ENCODE data around the gene LRP1B. TPM values are rescaled to one million over a fixed set of nuclear protein-coding genes. Genes with fewer than 3 reads are reported as not detected.

LRP1B gene
- total RNA-seq, 1 experiment from 2014 or later, result 0.21 TPM

DNA sequence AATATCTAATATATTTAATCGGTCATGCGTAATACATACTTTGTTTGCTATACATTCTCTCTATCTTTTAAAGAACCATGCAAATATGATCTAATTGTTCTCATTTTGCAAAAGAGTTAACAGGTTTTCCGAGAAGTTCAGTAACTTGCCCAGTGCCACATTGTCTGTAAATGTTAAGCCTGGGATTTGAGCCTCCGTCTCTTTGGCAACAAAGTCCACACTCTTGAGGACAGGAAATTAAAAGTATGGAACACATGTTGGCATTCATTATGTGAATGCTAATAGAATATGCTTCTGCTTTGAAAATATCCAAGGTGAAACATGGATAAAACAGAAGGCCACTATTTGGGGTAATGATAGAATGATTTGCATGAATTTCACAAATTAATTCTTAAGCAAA is 85.2 kb downstream of the LRP1B start:
- TF ChIP-seq, protein P1, sequence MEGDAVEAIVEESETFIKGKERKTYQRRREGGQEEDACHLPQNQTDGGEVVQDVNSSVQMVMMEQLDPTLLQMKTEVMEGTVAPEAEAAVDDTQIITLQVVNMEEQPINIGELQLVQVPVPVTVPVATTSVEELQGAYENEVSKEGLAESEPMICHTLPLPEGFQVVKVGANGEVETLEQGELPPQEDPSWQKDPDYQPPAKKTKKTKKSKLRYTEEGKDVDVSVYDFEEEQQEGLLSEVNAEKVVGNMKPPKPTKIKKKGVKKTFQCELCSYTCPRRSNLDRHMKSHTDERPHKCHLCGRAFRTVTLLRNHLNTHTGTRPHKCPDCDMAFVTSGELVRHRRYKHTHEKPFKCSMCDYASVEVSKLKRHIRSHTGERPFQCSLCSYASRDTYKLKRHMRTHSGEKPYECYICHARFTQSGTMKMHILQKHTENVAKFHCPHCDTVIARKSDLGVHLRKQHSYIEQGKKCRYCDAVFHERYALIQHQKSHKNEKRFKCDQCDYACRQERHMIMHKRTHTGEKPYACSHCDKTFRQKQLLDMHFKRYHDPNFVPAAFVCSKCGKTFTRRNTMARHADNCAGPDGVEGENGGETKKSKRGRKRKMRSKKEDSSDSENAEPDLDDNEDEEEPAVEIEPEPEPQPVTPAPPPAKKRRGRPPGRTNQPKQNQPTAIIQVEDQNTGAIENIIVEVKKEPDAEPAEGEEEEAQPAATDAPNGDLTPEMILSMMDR (IDR thresholded peaks at IDR 0.05; ENCODE audit: unreplicated experiment), result no peak
- BruUV-seq (replicated peaks), result no TSS peak
- H3K27me3 Mint-ChIP-seq (ENCODE audit: unreplicated experiment), result no peaks in the 10 kb centered on the region
- peaks cover 10% of the 10 kb centered on the region for H3K4me1 Mint-ChIP-seq (ENCODE audit: low read depth, unreplicated experiment)
- no peaks in the 10 kb centered on the region for H3K9me3 Mint-ChIP-seq (ENCODE audit: low read depth, unreplicated experiment)
- no peak overlapping the region for H3K27ac Mint-ChIP-seq (ENCODE audit: unreplicated experiment)
- no peaks in the 10 kb centered on the region for H3K36me3 Mint-ChIP-seq (ENCODE audit: insufficient read depth, unreplicated experiment)
- no peak overlapping the region for H3K4me3 Mint-ChIP-seq (ENCODE audit: low read depth, unreplicated experiment)
- CTCF ChIA-PET, result no interaction called here
- no peak for DNase-seq
- intact Hi-C loops (cut with micrococcal nuclease; ENCODE audit: unreplicated experiment), result no loop called here

DNA sequence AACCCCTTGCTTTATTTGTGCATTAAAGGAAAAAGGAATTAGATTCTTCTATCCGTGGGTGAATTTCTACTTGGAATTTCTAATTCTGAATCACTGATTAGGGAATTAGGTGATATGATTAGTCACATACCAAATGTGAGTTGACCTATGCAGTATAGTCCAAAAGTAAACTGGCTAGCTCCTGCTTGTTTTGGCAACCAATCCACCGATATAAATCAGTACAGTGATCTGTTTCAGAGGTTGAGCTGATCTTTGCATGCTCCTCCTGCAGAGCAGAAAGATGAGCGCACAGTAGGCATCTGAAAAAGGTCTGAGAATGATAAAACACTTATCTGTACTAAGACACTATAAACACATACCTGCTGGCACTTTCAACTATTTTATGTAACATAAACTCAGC is 86.6 kb downstream of the LRP1B start:
- DNase-seq, result no peak
- Mint-ChIP-seq H3K27me3 (ENCODE audit: unreplicated experiment) (no peaks in the 10 kb centered on the region), H3K4me1 (ENCODE audit: low read depth, unreplicated experiment) (peaks cover 10% of the 10 kb centered on the region), H3K27ac (ENCODE audit: unreplicated experiment) (no peak overlapping the region), H3K36me3 (ENCODE audit: insufficient read depth, unreplicated experiment) (no peaks in the 10 kb centered on the region), H3K4me3 (ENCODE audit: low read depth, unreplicated experiment) (no peak overlapping the region), H3K9me3 (ENCODE audit: low read depth, unreplicated experiment) (no peaks in the 10 kb centered on the region)
- TF ChIP-seq, protein P1 (IDR thresholded peaks at IDR 0.05; ENCODE audit: unreplicated experiment), result no peak
- CTCF ChIA-PET, result no interaction called here
- no TSS peak for BruUV-seq (replicated peaks)
- intact Hi-C loops (cut with micrococcal nuclease; ENCODE audit: unreplicated experiment), result no loop called here

DNA sequence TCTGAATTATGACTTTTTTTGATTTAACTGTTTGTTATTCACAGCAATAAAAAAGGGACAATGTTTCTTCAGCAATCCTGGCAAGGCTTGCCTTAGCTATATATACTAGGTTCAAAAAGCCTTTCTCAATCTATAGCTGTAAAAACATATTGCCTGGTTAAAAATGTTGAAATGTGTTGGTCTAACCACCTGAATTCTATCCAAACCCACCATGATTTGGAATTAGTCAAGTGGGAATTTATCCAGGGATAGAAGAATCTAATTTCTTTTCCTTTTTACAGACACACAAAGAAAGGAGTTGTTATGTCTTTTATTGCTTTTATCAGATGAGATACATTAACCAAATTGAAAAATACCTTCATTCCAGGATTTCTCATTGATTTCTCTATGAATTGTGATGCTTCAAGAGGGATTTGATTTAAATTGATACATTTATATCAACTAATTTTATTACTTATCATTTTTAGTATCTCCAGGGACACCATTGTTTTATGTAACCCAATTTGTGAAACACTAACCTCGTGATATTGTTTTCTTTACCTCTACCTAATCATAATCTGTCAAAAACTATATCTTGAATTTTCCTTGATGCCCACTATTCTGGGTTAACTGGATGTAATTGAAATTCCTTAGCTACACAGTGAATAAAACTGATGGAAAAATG is 88.1 kb downstream of the LRP1B start:
- DNase-seq, result no peak
- H3K27ac Mint-ChIP-seq (ENCODE audit: unreplicated experiment), result no peak overlapping the region
- no TSS peak for BruUV-seq (replicated peaks)
- H3K27me3 Mint-ChIP-seq (ENCODE audit: unreplicated experiment), result no peaks in the 10 kb centered on the region
- intact Hi-C loops (cut with micrococcal nuclease; ENCODE audit: unreplicated experiment), result no loop called here
- H3K4me1 Mint-ChIP-seq (ENCODE audit: low read depth, unreplicated experiment), result peaks cover 10% of the 10 kb centered on the region
- no peaks in the 10 kb centered on the region for H3K36me3 Mint-ChIP-seq (ENCODE audit: insufficient read depth, unreplicated experiment)
- TF ChIP-seq, protein P1 (IDR thresholded peaks at IDR 0.05; ENCODE audit: unreplicated experiment), result no peak
- CTCF ChIA-PET, result no interaction called here
- no peaks in the 10 kb centered on the region for H3K9me3 Mint-ChIP-seq (ENCODE audit: low read depth, unreplicated experiment)
- H3K4me3 Mint-ChIP-seq (ENCODE audit: low read depth, unreplicated experiment), result no peak overlapping the region

DNA sequence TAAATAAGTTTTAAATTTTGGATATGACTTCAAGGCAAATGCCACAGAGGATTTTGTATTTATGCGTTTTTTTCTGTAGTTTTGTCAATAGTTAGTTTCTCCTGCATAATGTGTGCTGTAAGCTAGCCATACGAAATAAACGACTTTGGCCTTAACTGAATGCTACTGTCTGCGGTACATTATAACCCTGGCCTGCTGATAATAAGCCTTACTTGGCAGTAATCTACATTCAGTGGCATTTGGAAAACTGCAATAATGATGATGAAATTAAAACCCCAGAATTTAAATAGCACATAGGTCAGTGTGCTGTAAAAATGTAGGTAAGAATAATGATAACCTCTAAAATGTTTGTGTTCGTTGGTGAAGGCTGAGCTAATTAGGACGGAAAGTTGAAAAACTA is 88.8 kb downstream of the LRP1B start:
- H3K27me3 Mint-ChIP-seq (ENCODE audit: unreplicated experiment), result no peaks in the 10 kb centered on the region
- DNase-seq, result no peak
- peaks cover 16% of the 10 kb centered on the region for H3K4me1 Mint-ChIP-seq (ENCODE audit: low read depth, unreplicated experiment)
- CTCF ChIA-PET, result interaction anchor here (0.5 kb wide), 1 partner anchor 176 kb away, joined by 3 read pairs; no protein-coding TSS in a partner anchor
- H3K27ac Mint-ChIP-seq (ENCODE audit: unreplicated experiment), result no peak overlapping the region
- intact Hi-C loops (cut with micrococcal nuclease; ENCODE audit: unreplicated experiment), result loop anchor here (2.0 kb wide), 1 partner anchor 37 kb away; no protein-coding TSS in a partner anchor
- H3K36me3 Mint-ChIP-seq (ENCODE audit: insufficient read depth, unreplicated experiment), result no peaks in the 10 kb centered on the region
- TF ChIP-seq, protein P1 (IDR thresholded peaks at IDR 0.05; ENCODE audit: unreplicated experiment), result no peak
- no peaks in the 10 kb centered on the region for H3K9me3 Mint-ChIP-seq (ENCODE audit: low read depth, unreplicated experiment)
- H3K4me3 Mint-ChIP-seq (ENCODE audit: low read depth, unreplicated experiment), result no peak overlapping the region
- no TSS peak for BruUV-seq (replicated peaks)
